Urinary bladder (tissue), 4 donors: ENCODE results near the gene SULT1C2. TPM values are rescaled to one million over a fixed set of nuclear protein-coding genes. Genes with fewer than 3 reads are reported as not detected.
"Not testable (repeated sequence)": the region's sequence is repeated elsewhere in the genome, so short reads cannot be mapped to it uniquely, and the experiment has no call there.

Experiments used
- DNase-seq: peaks from one replicate; pipeline ENCODE4 v3.0.0-alpha.2; 2015; ENCODE audit errors: extremely low spot score
- H3K27ac ChIP-seq: one replicate; pipeline ENCODE4 v1.5.1; 2013; ENCODE audit warnings: low read depth, mild to moderate bottlenecking, moderate library complexity
- H3K36me3 ChIP-seq: one replicate; pipeline ENCODE4 v1.6.1; 2013; ENCODE audit warnings: mild to moderate bottlenecking, moderate library complexity; ENCODE audit not compliant: insufficient read depth
- H3K4me1 ChIP-seq: one replicate; pipeline ENCODE4 v1.6.1; 2013; ENCODE audit warnings: mild to moderate bottlenecking, moderate library complexity; ENCODE audit not compliant: insufficient read depth
- H3K4me3 ChIP-seq: one replicate; pipeline ENCODE4 v1.5.1; 2013; ENCODE audit warnings: low read depth, low read length
- WGBS: extraction: QIAGEN DNeasy Blood & Tissue Kit; methylation state at CpG from one replicate; pipeline ENCODE4 v1.1.7; 2013; 5-methylcytosine and 5-hydroxymethylcytosine counted together
- polyA plus RNA-seq: library from polyadenylated mRNA; stranded (reverse); fragments of 200-250 nt; gene quantifications from one replicate; pipeline ENCODE4 v1.2.3, GENCODE V29; 2013
- total RNA-seq: library from RNA; depleted of rRNA; stranded (reverse); fragments of >200 nt; gene quantifications from one replicate; pipeline ENCODE4 v1.2.3, GENCODE V29; 2014
- donor health status: healthy with polysubstance abuse.
- donor health status: healthy.

Gene SULT1C2
- total and polyA plus RNA-seq, 2 donors: 0.15 to 3.3 TPM

DNA sequence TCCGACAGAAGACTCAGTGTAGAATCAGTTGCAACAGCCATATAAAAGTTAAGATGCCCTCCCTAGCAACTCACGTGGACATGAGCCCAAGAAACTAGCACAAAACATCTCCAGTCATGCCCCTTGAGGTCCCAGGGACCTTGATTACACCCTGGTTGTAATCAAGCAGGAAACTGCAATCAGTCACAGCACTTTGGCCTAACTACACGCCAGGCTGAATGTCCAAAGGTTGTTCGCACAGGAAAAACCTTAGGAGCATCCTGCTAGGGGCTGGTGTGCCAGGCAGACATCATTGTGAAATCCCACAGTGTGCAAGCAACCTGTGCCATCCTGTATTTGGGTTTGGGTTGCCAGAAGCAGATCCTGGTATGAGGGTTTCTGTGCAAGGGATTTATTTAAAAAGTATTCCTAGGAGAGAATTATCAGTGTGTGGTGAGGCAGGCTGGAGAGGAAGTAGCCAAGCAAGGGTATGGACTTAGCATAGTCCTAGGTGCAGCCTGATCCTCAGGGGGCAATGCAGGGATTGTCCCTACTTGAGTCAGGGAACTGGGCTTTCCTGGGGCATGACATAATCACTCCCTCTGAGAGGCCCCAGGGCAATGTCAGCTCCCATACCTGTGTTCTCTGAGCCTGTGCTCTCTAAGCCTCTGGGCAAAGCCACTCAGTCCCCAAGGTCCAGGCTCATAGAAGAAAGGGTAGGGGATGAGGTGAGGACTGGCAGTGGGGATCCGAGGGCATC, 17.8 kb upstream of the SULT1C2 start:
- no peak overlapping the region for H3K4me3 ChIP-seq
- H3K4me1 ChIP-seq: no peaks in the 10 kb centered on the region
- H3K27ac ChIP-seq: no peak overlapping the region
- WGBS: 83% methylated on average over 5 of the region's 5 CpGs
- H3K36me3 ChIP-seq: no peaks in the 10 kb centered on the region
- no peak for DNase-seq

DNA sequence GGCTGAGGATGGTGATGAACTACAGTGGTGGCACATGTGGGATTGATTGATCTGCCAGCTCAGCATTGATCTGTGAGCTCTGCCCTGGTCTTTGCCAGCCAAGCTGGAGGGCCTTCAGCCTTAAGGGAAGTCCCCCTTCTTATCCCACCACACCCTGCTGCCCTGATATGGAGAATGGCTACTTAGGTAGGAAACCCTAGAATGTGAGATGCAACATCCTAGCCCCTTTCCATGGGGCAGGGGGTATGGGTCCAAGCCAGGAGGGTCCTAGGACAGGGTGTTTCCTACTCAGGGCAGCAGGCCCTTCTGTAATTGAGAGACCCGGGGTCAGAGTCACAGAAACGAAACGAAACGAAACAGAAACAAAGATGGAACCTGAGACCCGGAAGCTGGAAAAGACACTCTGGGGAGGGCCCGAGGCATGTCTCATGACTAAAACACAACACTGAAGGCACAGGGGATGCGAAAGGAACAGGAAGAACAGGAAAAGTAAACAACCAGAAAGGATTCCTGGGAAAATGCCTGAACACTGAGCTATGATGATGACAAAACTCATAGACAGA, 16.9 kb upstream of the SULT1C2 start:
- Histone ChIP-seq H3K36me3 (no peaks in the 10 kb centered on the region), H3K27ac (peak overlapping the region; percentile 53), H3K4me1 (no peaks in the 10 kb centered on the region), H3K4me3 (no peak overlapping the region)
- WGBS: 62% methylated on average over 7 of the region's 7 CpGs
- DNase-seq: no peak

DNA sequence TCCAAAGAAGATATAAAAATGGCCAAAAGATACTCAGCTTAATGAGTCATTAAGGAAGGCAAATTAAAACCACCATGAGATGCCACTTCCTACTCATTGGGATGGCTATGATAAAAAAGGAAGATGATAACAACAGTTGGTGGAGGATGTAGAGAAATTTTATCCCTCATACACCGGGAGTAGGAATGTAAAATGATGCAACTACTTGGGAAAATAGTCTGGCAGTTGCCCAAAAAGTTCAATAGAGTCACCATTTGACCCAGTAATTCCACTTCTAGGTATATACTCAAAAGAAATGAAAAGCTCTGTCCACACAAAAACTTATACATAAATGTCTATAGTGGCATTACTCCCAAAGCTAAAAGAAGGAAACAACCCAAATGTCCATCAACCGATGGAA, 10.1 kb upstream of the SULT1C2 start:
- WGBS: 69% methylated on average over 2 of the region's 2 CpGs

DNA sequence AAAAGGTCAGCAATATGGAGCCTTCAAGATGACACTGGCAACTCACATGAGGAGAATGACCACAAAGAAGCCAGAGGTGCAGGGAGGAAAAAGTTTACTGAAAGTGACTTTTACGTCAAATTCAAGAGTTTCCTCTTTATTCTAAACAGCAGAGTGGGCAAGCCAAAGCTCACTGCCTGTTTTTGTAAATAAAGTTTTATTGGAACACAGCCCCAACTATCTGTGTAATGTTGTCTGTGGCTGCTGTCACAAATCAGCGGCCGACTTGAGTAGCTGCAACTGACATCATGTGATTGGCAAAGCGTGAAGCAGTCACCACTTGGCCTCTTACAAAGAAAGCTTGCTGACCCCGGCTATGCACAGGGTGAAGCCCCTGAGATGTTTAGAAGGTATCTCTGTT, 9.2 kb upstream of the SULT1C2 start:
- 80% methylated on average over 5 of the region's 5 CpGs for WGBS
- no peak for DNase-seq
- Histone ChIP-seq H3K27ac (no peak overlapping the region), H3K36me3 (no peaks in the 10 kb centered on the region), H3K4me3 (no peak overlapping the region), H3K4me1 (no peaks in the 10 kb centered on the region)

More for the DNA sequence above, 10.1 kb upstream of the SULT1C2 start:
- H3K36me3 ChIP-seq: no peaks in the 10 kb centered on the region
- H3K27ac ChIP-seq: no peak overlapping the region
- no peak overlapping the region for H3K4me3 ChIP-seq
- no peaks in the 10 kb centered on the region for H3K4me1 ChIP-seq
- no peak for DNase-seq

DNA sequence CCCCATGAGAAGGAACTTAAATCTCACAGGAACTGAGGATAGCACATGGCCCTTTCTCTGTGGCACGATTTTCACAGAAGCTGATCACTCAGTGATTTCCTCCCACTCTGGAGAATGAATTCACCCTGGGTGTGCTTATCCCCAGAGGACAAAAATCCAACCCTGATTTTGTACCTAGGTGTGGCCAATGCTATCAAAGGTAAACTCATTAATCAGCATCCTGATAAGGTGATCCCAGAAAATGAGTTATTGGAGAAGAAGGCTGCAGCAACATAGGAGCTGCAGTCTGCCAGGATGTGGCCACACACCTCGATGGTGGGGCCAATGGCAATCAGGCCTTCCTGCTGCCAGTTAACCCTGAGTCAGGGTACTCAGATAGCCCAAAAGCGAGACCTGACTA, 8.2 kb upstream of the SULT1C2 start:
- Histone ChIP-seq H3K4me3 (no peak overlapping the region), H3K27ac (no peak overlapping the region), H3K4me1 (no peaks in the 10 kb centered on the region), H3K36me3 (no peaks in the 10 kb centered on the region)
- no peak for DNase-seq
- whole genome bisulfite sequencing: 63% methylated on average over 3 of the region's 3 CpGs

DNA sequence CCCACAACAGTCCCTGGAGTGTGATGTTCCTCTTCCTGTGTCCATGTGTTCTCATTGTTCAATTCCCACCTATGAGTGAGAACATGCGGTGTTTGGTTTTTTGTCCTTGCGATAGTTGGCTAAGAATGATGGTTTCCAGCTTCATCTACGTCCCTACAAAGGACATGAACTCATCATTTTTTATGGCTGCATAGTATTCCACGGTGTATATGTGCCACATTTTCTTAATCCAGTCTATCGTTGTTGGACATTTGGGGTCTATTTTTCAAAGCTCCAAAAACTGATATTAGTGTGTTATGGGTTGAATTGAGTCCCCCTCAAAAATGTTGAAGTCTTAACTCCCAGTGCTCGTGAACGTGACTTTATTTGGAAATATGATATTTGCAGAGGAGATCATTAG, 4.1 kb upstream of the SULT1C2 start:
- H3K4me1 ChIP-seq, DNase-seq, H3K36me3 ChIP-seq, H3K27ac ChIP-seq, H3K4me3 ChIP-seq: not testable (repeated sequence)
- WGBS: 92% methylated on average over 7 of the region's 7 CpGs

DNA sequence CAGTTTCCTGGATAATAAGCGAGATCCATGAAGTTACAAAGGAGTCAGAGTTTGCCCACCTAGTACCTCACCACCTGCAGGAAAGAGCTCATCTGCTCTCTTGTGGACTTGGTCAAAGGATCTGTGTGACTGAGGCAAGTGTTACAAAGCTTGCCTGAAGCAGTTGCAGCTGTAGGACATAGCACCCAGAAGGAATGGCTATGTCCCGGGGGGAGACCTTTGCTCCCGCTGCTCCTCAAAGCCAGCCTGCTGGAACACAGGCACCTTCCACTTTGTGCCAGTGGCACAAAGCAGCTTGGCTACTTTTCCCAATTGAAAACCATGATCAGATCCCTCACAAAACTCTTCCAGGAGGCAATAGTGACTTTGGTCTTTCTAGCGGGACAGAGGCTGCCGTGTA, 3.1 kb upstream of the SULT1C2 start:
- WGBS: 96% methylated on average over 5 of the region's 5 CpGs
- Histone ChIP-seq H3K4me3 (no peak overlapping the region), H3K4me1 (no peaks in the 10 kb centered on the region), H3K27ac (no peak overlapping the region), H3K36me3 (no peaks in the 10 kb centered on the region)
- no peak for DNase-seq

DNA sequence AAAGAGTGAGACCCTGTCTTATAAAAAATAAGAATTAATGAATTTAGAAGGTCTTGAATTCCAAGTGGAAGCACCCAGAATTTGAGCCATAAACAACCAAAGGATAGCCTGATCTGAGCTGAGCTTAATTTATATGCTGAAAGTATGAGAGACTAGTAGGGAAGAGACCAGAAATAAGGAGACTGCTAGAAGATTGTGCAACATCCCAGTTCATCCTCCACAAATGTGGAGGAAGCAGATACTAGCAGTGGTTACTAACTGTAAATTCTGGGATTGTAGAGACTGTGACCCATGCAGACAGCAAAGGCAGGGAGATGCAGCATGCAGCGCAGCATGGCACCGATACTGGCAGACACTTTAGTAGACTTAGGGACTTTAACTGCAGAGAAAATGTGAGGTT, 1.5 kb upstream of the SULT1C2 start:
- WGBS: 91% methylated on average over 2 of the region's 2 CpGs
- H3K4me1 ChIP-seq: no peaks in the 10 kb centered on the region
- no peaks in the 10 kb centered on the region for H3K36me3 ChIP-seq
- H3K27ac ChIP-seq: no peak overlapping the region
- DNase-seq: no peak
- H3K4me3 ChIP-seq: no peak overlapping the region

DNA sequence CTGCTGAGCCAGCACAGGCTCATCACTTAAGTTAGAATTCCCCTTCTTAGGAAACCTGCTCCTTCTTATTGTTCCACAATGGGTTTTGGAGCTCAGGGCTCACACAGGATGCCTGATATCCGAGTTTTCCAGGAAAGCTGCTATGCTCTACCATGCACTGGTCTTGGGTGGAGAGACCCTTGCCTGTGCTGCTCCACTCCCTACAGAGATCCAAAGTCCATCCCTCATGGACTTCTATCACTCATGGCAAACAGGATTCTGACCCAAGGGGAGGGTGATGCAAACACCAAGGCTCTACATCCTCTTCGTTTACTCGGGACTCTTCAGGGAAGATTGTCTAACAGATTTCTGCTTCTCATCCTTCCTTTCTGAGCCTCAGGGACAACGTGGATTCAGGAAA, 5.2 kb downstream of the SULT1C2 start:
- no peak for DNase-seq
- no peak overlapping the region for H3K4me3 ChIP-seq
- no peak overlapping the region for H3K27ac ChIP-seq
- 75% methylated on average over 4 of the region's 4 CpGs for WGBS
- no peaks in the 10 kb centered on the region for H3K4me1 ChIP-seq
- no peaks in the 10 kb centered on the region for H3K36me3 ChIP-seq

DNA sequence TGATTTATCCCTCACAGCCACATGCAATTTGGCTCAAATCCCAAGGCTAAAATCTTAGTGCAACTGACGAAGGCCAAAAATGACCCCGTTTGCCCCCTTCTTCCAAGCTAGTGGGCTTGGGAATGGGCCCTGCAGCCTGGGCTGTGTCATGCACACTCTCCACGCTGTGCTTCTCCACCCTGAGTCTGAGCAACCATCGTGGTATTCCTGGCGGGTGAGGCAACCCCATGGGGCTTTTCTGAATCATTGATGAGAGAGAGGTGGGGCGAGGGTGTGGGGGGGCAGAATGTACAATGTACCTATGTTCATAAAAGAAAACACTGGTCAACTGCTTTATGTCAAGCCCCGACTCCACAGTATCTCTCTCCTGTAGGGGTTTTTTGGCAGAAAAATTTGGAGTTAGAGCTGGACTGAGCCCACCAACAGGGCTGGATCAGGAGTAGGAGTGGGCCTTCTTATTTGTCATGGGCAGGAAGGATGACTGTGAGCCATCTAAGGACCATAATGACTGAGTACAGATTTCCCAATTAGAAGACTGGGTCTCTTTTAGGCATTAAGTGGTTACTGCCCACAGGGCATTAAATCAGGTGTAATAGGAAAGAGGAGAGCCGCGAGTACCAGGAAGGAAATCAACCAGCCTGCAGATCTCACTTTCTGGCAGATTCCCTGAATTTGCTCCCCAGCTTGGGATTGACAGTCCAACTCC, 8.9 kb downstream of the SULT1C2 start:
- Histone ChIP-seq H3K36me3 (no peaks in the 10 kb centered on the region), H3K27ac (no peak overlapping the region), H3K4me1 (no peaks in the 10 kb centered on the region), H3K4me3 (no peak overlapping the region)
- DNase-seq: no peak
- 80% methylated on average over 9 of the region's 9 CpGs for WGBS

DNA sequence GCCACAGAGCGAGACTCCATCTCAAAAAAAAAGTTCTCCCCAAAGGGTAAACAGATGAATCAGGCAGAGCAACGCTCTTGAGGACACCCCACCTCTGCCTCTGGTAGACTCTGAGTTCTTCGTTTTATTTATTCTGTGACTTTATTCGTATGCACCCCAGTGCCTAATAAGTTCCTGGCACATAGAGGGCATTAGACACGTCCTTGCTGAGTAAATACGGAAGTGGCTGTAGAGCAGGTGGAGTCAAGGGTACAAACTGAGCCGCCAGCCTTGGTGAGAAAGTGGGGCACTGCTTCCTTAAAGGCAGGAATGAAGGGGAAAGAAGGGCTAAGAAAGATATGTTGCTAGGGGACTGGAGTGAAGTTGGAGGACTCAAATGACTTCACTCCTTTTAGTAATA, 12.9 kb downstream of the SULT1C2 start:
- Histone ChIP-seq H3K4me1 (no peaks in the 10 kb centered on the region), H3K36me3 (no peaks in the 10 kb centered on the region), H3K27ac (no peak overlapping the region), H3K4me3 (no peak overlapping the region)
- 90% methylated on average over 7 of the region's 7 CpGs for WGBS
- no peak for DNase-seq

DNA sequence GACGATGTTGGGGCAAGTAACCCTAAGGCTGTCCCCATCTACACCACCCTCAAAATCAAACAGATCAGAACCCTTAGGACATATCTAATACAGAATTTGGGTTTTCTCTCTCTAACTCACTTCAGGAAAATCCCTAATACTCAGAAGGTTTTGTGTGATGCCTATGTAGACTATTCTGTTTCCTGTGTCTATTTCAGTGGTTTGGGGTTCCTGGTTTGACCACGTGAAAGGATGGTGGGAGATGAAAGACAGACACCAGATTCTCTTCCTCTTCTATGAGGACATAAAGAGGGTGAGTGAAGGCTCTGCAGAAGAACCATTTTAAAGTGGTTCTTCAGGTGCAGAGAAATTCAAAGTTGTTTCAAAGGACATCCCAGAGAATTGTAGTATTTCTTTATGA, 16.3 kb downstream of the SULT1C2 start:
- no peaks in the 10 kb centered on the region for H3K4me1 ChIP-seq
- 81% methylated on average over 2 of the region's 2 CpGs for WGBS
- no peak overlapping the region for H3K4me3 ChIP-seq
- no peak for DNase-seq
- H3K27ac ChIP-seq: no peak overlapping the region
- H3K36me3 ChIP-seq: no peaks in the 10 kb centered on the region

DNA sequence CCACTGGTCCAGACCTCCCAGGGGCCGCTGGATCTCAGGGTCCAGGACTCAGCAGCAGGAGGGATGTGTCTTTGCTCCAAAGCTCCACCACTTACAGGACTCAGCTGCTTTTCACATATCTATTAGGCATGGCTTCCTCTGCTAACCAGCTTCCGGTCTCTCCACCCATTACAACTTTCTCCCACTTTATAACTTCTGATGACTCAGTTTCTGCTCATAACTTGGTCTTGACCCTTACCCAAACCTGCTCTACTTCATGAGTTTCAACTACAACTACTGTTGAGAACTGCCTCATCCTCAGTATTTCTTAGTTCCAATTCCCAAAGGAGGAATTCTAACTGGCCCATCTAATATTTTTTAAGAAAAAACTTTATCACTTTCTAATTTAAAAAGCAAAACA, 17.2 kb downstream of the SULT1C2 start:
- DNase-seq: no peak
- no peaks in the 10 kb centered on the region for H3K36me3 ChIP-seq
- WGBS: 92% methylated on average over 2 of the region's 2 CpGs
- H3K27ac ChIP-seq: no peak overlapping the region
- no peak overlapping the region for H3K4me3 ChIP-seq
- H3K4me1 ChIP-seq: no peaks in the 10 kb centered on the region

DNA sequence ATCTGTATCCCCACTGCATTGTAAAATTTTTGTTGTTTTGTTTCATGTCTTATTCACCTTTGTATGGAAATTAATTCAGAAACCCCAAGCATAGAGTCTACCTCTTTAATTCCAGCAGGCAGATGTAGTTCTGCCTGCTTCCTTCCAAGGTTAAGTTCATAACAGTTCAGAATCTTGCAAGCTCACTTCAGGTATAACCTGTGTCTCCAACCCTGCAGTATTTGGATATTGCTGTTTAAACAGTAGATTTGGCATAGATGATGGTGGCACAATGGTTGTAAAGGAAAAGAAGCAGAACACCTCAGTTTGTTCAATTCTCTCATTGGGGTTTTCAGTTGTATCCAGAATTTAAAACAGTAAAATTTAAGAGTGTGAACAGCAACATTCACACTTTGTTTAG, 21.2 kb downstream of the SULT1C2 start:
- H3K4me1 ChIP-seq: peaks cover under 1% of the 10 kb centered on the region
- no peaks in the 10 kb centered on the region for H3K36me3 ChIP-seq
- no peak overlapping the region for H3K4me3 ChIP-seq
- H3K27ac ChIP-seq: no peak overlapping the region
- no peak for DNase-seq
